Ishikawa (cell line): Measurements from ENCODE around the gene SOX12.

ENCODE experiments used
- CEBPB ChIP-seq: IDR thresholded peaks from 2 replicates; pipeline ENCODE4 v1.6.1; 2012
- CREB1 ChIP-seq: IDR thresholded peaks from 2 replicates; pipeline ENCODE4 v1.6.1; 2012; ENCODE audit warnings: low read depth
- EGR1 ChIP-seq: IDR thresholded peaks from 2 replicates; pipeline ENCODE4 v1.6.1; 2012
- EP300 ChIP-seq: IDR thresholded peaks from 2 replicates; pipeline ENCODE4 v1.6.1; 2012; ENCODE audit warnings: borderline replicate concordance
- FOXM1 ChIP-seq: IDR thresholded peaks from 2 replicates; pipeline ENCODE4 v1.6.1; 2012; ENCODE audit warnings: low read depth, borderline replicate concordance
- MAX ChIP-seq: IDR thresholded peaks from 2 replicates; pipeline ENCODE4 v1.6.1; 2012
- NFIC ChIP-seq: IDR thresholded peaks from 2 replicates; pipeline ENCODE4 v1.6.1; 2012
- RAD21 ChIP-seq: IDR thresholded peaks from 2 replicates; pipeline ENCODE4 v1.6.1; 2012; ENCODE audit warnings: low read depth
- REST ChIP-seq: IDR thresholded peaks from 2 replicates; pipeline ENCODE4 v1.6.1; 2012; ENCODE audit warnings: low read depth, mild to moderate bottlenecking
- TAF1 ChIP-seq: IDR thresholded peaks from 2 replicates; pipeline ENCODE4 v1.6.1; 2012; ENCODE audit warnings: low read depth, mild to moderate bottlenecking
- TCF12 ChIP-seq: IDR thresholded peaks from 2 replicates; pipeline ENCODE4 v1.6.1; 2012; ENCODE audit warnings: low read depth
- TEAD4 ChIP-seq: IDR thresholded peaks from 2 replicates; pipeline ENCODE4 v1.6.1; 2012
- USF1 ChIP-seq: IDR thresholded peaks from 2 replicates; pipeline ENCODE4 v1.6.1; 2012
- YY1 ChIP-seq: IDR thresholded peaks from 2 replicates; pipeline ENCODE4 v1.6.1; 2012; ENCODE audit warnings: low read depth
- ZBTB7A ChIP-seq: IDR thresholded peaks from 2 replicates; pipeline ENCODE4 v1.6.1; 2012; ENCODE audit warnings: low read depth

The SOX12 gene

DNA sequence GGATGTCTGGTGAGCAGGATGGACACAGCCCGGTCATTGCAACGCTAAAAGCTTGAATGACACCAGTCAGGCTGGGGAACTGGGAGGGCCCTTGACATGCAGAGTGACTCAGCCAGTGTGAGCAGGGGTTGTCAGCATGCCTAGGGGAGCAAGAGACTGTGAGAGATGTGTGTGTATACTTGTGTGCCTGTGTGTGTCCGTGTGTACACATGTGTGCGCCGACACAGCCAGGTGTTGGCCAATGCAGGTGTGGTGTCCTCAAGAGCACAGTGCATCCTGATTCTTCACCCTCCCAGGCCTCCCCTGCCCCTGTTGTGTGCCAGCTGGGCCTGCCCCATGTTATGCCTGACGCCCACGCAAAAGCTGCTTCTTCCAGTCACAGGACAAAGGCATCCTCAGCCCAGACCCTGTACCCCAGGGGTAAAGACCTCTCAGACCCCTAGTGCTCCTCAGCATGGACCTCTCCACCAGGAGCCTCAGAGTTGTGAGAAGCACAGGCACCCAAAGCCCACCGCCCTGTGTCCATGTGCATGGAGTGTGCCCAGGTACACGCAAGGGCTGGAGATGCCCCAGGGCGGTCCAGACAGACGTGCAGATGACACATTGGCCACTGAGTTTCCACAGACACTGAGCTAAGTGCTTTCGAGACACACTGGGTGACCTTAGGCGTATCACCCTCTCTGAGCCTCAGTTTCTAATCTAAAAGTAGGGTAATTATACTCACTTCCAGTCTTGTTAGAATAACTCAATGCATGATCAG, 38.1 kb downstream of the SOX12 start:
- TF ChIP-seq REST (no peak), EGR1 (peak; percentile 63), ZBTB7A (no peak)

DNA sequence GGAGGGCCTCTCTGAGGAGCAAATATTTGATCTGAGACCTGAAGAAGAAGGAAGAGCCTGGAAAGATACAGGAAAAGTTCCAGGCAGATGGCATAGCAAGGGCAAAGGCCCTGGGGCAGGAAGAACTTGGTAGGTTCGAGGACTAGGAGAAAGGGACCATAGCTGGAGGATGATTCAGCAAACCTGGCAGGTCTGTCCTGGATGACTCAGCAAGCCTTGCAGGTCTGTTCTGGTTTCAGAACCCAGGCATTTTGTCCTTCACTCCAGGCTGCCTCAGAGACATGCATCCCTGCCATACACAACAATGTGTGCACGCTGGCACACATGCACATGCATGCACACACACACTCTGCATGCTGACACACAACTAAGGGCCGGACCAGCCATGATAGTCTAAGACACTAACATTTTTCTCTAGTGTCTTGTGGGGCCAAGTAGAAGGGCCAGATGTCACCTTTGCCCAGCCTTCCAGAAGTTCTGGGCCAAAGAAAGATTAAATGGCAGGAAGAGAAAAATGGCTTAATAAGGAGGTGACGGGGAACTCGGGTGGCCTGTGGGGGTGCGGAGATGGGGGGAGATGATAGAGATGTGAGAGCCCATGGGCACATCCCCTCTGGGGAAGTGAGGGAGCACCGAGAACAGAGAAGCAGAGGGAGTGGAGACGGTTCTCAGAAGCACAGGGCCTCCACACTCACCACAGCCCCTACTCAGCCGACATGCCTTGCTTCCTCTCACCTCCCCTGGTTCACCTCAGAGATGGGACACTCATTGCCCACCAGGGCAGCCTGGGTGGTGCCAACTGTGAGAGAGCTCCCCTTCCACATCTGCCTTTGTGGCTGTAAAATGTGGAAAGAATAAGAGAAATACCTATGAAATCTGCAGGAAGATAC, 39.8 kb downstream of the SOX12 start:
- no peak for TF ChIP-seq TAF1

- TF ChIP-seq TEAD4, result 0 out of 2 replicates have a peak, but pooled peaks have one; percentile 6
- no peak for TF ChIP-seq REST
Observed at GRCh38 chr20:366041-366718, 40.8 kb downstream of the SOX12 start.

DNA sequence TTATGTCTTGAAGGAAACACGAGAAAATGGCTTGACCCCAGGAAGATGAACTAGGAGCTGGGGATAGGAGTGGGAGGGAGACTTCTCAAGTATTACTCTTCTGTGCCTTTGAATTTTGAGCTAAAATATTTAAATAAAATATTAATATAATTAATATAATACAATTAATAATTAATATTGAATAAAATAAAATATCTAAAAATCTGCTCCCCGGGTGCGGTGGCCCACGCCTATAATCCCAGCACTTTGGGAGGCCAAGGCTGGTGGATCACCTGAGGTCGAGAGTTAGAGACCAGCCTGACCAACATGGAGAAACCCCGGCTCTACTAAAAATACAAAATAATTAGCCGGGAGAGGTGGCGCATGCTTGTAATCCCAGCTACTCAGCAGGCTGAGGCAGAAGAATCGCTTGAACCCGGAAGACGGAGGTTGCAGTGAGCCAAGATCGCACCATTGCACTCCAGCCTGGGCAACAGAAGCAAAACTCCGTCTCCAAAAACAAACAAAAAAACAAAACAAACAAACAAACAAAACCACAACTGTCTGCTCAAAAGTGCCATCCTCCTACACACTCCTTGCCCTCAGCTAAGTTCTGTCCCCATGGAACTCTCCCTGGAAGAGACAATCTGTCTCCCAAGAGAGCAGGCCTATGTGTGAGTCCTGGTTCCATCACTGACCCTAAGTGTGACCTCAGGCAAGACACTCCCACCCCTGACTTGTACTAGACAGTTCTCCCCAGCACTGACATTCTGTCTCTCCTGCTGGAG, 41.5 kb downstream of the SOX12 start:
- no peak for TF ChIP-seq TCF12
- no peak for TF ChIP-seq MAX
- TF ChIP-seq CREB1, result no peak
- no peak for TF ChIP-seq FOXM1
- no peak for TF ChIP-seq TAF1
- no peak for TF ChIP-seq TEAD4
- no peak for TF ChIP-seq YY1
- TF ChIP-seq CEBPB, result no peak
- no peak for TF ChIP-seq USF1
- TF ChIP-seq ZBTB7A, result no peak
- no peak for TF ChIP-seq RAD21
- no peak for TF ChIP-seq NFIC
- no peak for TF ChIP-seq EP300
- TF ChIP-seq EGR1, result no peak
- TF ChIP-seq REST, result no peak

- TF ChIP-seq NFIC (no peak), TEAD4 (no peak), EGR1 (no peak), TAF1 (no peak), EP300 (no peak)
Observed at GRCh38 chr20:367486-367887, 42.1 kb downstream of the SOX12 start.
